NCI-H2107 treated with DMSO at 0.1 percent for 48 hours (cell line): Measurements from ENCODE around the gene FIBCD1.
"Not testable (repeated sequence)": the region's sequence is repeated elsewhere in the genome, so short reads cannot be mapped to it uniquely, and the experiment has no call there.

Source experiments
- DNase-seq: peaks from one replicate; lab custom pipeline; 2025; ENCODE audit not compliant: unreplicated experiment; lab: John Stamatoyannopoulos, UW

Gene FIBCD1

DNA sequence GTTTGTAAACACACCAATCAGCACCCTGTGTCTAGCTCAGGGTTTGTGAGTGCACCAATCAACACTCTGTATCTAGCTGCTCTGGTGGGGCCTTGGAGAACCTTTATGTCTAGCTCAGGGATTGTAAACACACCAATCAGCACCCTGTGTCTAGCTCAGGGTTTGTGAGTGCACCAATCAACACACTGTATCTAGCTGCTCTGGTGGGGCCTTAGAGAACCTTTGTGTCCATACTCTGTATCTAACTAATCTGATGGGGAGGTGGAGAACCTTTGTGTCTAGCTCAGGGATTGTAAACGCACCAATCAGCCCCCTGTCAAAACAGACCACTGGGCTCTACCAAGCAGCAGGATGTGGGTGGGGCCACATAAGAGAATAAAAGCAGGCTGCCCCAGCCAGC lies 28.4 kb downstream of the FIBCD1 start:
- DNase-seq = not testable (repeated sequence)

DNA sequence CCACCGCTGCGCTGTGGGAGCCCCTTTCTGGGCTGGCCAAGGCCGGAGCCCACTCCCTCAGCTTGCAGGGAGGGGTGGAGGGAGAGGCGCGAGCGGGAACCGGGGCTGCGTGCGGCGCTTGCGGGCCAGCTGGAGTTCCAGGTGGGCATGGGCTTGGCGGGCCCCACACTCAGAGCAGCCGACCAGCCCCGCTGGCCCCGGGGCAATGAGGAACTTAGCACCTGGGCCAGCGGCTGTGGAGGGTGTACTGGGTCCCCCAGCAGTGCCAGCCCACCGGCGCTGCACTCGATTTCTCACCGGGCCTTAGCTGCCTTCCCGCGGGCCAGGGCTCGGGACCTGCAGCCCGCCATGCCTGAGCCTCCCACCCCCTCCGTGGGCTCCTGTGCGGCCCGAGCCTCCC lies 29.0 kb downstream of the FIBCD1 start:
- not testable (repeated sequence) for DNase-seq

GRCh38 chr9:130908878-130909355 lies 30.1 kb downstream of the FIBCD1 start:
- DNase-seq = no peak

DNA sequence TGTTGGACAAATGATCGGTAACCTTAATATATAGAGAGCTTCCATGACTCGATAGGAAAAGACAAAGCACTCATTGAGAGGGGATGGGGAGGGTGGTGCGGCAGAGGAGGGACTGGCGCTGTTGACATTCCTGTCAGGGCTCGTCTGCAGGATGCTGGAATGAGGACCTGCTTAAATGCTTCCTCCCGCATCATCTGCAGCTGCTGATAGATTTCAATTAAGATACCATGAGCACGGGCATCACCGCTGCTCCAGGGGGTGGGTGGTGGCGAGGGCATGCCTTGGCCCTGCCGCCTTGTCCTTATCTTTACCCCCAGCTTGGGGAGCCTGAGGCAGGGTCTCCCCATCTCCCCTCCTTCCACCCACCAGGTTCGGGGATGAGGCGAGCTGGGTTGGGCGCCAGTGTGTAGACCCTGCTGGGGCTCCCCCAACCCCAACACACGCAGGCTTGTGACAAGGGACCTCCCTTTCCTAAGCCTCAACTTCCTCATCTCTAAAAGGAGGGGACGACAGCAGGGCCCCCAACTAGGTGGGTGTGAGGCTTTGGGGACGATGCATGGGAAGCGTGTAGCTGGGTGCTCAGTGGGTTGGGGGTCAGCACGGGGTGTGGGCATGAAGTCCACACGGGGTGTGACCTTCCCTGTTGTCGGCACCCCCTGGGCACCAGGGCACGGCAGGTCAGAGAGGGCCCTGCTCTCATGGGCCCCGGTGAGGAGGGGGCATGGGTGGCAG lies 30.7 kb downstream of the FIBCD1 start:
- no peak for DNase-seq

DNA sequence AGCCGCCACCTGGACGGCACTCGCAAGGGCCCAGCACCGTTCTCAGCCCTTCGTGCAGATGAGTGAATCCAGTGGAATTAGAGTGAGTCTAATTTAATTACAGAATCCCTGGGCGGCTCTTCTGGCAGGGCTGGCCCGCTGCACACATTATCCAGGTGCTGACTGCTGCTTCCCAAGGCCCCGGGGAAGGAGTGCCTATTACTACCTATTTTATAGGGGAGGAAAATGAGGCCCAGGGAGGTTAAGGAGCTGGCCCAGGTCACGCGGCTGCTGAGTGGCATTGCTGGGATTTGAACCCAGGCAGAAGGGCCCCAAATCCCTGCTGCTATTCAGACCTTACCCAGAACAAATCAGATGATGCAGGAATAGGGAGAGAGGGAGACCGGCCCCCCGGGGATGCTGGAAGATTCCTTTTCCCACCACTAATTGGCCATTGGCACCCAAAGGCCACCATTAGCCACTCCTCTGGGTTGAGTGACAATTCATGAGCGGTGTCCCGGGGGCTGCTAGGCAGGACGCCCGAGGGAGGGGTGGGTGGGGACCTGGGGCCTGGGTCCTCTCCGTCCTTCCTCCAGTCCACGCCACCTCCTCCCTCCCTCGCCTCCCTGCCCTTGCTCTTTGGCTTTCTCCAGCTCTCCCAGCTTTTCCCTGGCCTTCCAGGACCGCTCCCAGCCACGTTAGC lies 32.2 kb downstream of the FIBCD1 start:
- no peak for DNase-seq

DNA sequence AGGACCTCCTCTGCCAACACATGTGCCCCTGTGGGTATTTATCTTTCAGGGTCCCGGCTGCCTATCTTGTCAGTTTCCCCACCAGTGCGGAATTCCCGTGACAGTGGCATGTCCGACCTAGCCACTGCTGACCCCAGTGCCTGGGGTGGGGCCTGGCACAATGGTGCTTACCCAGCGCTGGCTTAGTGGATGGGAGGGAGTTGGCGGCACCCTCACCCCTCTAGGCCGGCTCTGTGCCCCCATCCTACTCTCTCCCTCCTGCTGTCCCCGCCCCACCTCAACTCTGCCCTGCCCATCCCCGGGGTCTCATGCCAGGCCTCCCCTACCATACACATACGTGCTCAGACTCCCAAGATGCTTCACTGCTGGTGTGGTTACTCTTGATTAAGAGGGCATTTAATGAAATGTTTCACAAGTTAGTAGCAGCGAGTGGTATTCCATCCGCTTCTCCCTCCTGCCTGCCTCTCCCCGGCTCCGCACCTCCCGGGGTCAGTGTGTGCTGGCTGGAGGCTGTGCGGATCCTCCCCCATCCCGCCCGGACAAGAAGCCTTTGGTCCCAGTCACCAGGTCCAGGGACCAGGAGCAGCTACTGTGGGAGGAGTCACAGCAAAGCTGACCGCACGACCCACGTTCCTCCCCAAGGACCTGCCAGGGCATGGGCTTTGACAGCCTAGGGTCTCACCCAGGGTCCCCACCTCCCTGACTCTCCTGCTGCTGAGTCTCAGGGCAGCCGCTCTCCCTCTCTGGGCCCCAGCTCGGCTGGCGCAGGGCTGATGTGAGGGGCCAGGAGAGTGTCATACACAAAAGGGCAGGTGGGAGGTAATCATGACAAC lies 32.9 kb downstream of the FIBCD1 start:
- DNase-seq = no peak

- no peak for DNase-seq
Observed at GRCh38 chr9:130905125-130905901, 33.7 kb downstream of the FIBCD1 start.

DNA sequence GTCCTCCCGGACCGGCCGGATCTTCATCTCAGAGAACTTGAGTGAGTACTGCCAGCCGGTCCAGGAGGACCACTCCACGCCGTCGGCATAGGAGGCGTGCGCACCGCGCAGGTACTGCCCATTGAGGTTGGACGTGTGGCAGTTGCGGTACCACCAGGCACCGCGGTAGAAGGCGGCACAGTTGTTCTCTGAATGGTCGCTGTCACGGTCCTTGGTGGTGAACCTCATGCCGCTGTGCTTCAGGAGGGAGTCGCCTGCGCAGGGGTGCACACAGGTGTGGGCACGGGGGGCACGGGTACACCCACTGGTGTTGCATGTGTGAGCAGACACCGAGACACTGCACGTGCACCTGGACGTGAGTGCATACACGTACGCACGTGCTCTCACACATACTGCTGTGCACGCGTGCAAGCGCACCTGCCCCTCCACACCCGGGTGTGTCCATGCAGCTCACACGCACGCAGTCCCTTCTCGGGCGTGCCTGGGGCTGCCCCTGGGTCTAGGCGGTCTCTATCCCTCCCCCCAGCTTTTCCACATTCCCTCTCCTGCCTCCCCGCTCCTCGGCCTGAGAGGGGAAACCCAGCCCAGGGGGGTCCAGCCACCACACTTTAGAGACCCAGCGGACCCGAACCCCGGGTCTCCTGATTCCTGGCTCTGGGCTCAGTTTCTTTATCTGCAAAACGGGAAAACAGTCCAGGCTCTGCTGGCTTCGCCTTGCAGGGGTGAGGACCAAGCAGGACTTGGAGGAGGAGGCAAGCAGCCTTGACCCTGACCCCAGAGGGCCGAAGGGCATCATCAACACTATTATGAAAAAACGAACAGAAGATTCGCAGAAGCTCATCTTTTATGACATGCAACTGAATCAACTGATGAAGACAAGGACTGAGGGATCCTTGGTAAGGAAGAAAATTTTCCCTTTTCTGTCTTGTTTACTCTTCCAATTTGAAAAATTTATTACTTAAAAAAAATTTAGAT lies 34.7 kb downstream of the FIBCD1 start:
- no peak for DNase-seq

GRCh38 chr9:130903194-130904069 lies 35.6 kb downstream of the FIBCD1 start:
- DNase-seq = no peak

GRCh38 chr9:130902204-130903185 lies 36.6 kb downstream of the FIBCD1 start:
- no peak for DNase-seq

- no peak for DNase-seq
Observed at GRCh38 chr9:130901498-130902203, 37.4 kb downstream of the FIBCD1 start.

DNA sequence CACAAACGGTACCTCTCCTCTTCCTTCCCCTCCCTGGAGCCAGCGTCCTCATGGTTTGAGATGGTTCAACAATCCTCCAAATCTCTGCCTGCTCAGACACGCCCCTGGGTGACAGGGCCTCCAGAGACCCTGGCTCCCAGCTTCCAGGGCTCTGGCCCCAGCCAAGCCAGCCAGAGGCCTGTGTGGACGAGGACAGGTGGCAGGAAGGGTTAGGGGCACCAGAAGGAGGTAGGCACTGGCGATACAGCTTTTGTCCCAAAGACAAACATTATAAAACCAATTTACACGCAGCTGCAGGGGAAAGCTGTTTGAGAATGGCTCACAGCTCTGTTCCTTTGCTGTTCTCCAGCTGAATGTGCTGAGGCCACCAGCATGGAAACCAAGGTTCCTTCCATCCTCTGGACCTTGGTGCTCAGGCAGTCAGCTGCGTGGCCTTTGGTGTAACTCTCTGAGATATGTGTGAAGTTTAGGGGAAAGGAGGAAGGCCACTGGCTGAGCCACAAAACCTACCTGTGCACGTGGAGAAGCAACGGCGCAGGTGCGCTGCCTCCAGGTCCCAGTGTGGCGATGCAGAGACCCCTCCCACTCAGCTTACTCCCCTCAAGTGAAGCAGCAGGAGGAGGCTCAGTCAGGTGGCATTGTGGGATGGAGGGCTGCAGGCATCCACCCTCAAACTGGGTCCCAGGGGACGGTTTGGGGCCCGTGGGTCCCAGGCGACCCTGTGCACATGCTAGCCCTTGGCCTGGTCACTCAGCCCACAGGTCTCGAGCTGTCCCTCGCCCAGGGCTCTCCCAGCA lies 38.1 kb downstream of the FIBCD1 start:
- no peak for DNase-seq

DNA sequence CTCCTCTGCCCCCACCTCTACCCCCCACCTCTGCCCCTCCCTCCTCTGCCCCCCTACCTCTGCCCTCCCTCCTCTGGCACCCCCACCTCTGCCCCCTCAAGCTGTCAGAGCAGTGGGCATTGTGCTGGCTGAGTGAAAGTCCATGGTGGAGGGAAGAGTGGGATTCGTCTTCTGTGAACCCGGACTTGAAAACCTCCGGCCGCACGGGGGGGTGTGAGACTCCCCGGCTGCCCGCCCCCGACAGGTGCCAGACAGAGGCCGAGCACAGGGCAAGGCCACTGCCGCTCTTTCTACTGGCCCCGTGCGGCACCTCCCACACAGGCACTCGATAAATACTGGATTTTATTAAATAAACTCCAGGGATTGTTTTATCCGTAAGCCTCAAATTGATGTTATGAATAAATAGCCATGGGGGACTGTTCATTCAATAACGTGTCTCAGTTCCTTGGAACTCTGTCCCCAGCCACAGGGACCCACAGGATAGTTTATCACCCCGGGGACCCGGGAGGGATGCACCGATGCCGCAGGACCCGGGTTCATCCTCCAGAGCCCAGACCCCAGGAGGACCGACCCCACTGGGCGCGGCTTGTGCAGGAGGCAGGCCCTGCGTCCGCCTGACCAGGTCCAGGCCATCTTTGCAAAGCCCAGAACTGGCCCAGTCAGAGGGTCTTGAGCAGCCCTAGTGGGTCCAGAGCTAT lies 39.8 kb downstream of the FIBCD1 start:
- DNase-seq = no peak

GRCh38 chr9:130898552-130898852 lies 40.5 kb downstream of the FIBCD1 start:
- no peak for DNase-seq

DNA sequence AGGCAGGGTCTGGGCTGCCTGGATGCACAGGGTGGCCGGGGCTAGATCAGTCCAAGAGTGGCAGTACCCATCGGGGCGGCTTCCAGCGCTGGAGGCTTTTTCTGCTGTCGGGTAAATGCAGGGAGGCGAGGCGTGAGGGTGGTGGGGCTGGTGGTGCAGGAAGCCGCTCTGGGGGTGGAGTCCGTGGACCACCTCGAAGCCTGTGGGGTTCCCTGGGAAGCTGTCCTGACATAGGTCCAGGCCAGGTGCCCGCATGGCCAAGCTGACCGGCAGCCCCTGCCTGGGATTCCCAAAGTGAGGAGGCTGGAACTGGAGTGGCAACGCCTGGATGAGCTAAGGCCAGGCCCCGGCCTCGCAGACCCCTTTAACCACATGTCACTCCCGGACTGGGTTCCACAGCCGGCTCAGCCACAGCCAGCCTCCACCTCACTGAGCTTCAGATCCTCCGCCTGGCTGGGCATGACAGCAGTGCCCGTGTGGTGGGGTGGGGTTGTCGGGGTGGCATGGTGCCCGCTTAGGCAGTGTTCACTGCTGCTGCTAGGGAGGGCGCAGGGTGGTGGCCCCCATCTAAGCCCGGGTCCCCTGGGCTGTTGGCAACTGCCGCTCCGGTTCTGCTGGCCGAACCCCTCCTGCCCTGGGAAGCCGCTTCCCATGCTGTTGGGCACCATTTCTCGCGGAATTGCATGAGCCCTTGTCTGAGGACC lies 41.0 kb downstream of the FIBCD1 start:
- DNase-seq = no peak
